OCI-LY3 (cell line): Measurements from ENCODE around the gene HEATR3.

ENCODE experiments used
- EZH2phosphoT487 ChIP-seq: fragments of 200-600 bp; shearing (Covaris generic); IDR thresholded peaks from 2 replicates; pipeline ENCODE4 v1.6.1; 2018; ENCODE audit warnings: antibody characterized with exemption, mixed run types, low read depth
- TF ChIP-seq, protein P1 (sequence below): fragments of 200-600, 300-600 bp; sonication (generic); IDR thresholded peaks from 2 replicates; pipeline ENCODE4 v1.5.1; 2014; ENCODE audit warnings: antibody characterized with exemption, low read length, low read depth

DNA sequence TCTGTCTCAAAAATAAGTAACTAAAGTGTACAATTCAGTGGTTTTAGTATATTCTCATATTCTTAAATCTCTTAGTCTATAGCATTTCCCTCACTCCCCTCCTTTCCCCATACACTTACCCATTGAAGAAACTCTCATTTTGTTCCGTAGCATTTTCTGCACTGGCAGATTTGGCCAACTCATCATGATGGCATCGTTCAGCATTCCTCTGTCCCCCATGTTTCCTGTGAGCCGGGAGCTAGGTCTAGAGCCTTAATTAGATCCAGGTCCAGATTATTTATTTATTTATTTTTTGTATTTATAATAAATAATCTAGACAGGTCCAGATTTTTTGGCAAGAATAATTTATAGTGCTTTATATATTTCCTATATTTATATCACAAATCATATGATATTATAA lies 31.0 kb downstream of the HEATR3 start:
- TF ChIP-seq, protein P1, sequence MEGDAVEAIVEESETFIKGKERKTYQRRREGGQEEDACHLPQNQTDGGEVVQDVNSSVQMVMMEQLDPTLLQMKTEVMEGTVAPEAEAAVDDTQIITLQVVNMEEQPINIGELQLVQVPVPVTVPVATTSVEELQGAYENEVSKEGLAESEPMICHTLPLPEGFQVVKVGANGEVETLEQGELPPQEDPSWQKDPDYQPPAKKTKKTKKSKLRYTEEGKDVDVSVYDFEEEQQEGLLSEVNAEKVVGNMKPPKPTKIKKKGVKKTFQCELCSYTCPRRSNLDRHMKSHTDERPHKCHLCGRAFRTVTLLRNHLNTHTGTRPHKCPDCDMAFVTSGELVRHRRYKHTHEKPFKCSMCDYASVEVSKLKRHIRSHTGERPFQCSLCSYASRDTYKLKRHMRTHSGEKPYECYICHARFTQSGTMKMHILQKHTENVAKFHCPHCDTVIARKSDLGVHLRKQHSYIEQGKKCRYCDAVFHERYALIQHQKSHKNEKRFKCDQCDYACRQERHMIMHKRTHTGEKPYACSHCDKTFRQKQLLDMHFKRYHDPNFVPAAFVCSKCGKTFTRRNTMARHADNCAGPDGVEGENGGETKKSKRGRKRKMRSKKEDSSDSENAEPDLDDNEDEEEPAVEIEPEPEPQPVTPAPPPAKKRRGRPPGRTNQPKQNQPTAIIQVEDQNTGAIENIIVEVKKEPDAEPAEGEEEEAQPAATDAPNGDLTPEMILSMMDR: no peak
- TF ChIP-seq EZH2phosphoT487: no peak
